ENCODE results near the gene GALM.
"Not testable (repeated sequence)": the region's sequence is repeated elsewhere in the genome, so short reads cannot be mapped to it uniquely, and the experiment has no call there.

The GALM gene

GRCh38 chr2:38634684-38635083, 31.2 kb upstream of the GALM start:
- peak; percentile 76 for DNase-seq (ENCODE audit: low spot score)
- in situ Hi-C loops (cut with MboI; ENCODE audit: low sequenced_read_pairs, unreplicated experiment), result no loop called here
- no peak for TF ChIP-seq CTCF (IDR thresholded peaks at IDR 0.05; ENCODE audit: borderline replicate concordance, control extremely low read depth, extremely low read depth, insufficient read depth, missing control alignments)

GRCh38 chr2:38635139-38635538, 30.8 kb upstream of the GALM start:
- DNase-seq (ENCODE audit: low spot score), result no peak
- in situ Hi-C loops (cut with MboI; ENCODE audit: low sequenced_read_pairs, unreplicated experiment), result no loop called here
- no peak for TF ChIP-seq CTCF (IDR thresholded peaks at IDR 0.05; ENCODE audit: borderline replicate concordance, control extremely low read depth, extremely low read depth, insufficient read depth, missing control alignments)

GRCh38 chr2:38636069-38636468, 29.8 kb upstream of the GALM start:
- no peak for TF ChIP-seq CTCF (IDR thresholded peaks at IDR 0.05; ENCODE audit: borderline replicate concordance, control extremely low read depth, extremely low read depth, insufficient read depth, missing control alignments)
- DNase-seq (ENCODE audit: low spot score), result no peak
- in situ Hi-C loops (cut with MboI; ENCODE audit: low sequenced_read_pairs, unreplicated experiment), result no loop called here

- in situ Hi-C loops (cut with MboI; ENCODE audit: low sequenced_read_pairs, unreplicated experiment); DNase-seq (ENCODE audit: low spot score): not testable (repeated sequence)
These were observed 23.4 kb upstream of the GALM start for GRCh38 chr2:38642373-38643017.

GRCh38 chr2:38643021-38643671, 22.8 kb upstream of the GALM start:
- no peak for TF ChIP-seq CTCF (IDR thresholded peaks at IDR 0.05; ENCODE audit: borderline replicate concordance, control extremely low read depth, extremely low read depth, insufficient read depth, missing control alignments)
- no peak for DNase-seq (ENCODE audit: low spot score)
- in situ Hi-C loops (cut with MboI; ENCODE audit: low sequenced_read_pairs, unreplicated experiment), result no loop called here

GRCh38 chr2:38643683-38644511, 22.0 kb upstream of the GALM start:
- in situ Hi-C loops (cut with MboI; ENCODE audit: low sequenced_read_pairs, unreplicated experiment); DNase-seq (ENCODE audit: low spot score): not testable (repeated sequence)

- TF ChIP-seq CTCF (IDR thresholded peaks at IDR 0.05; ENCODE audit: borderline replicate concordance, control extremely low read depth, extremely low read depth, insufficient read depth, missing control alignments), result no peak
- no peak for DNase-seq (ENCODE audit: low spot score)
- in situ Hi-C loops (cut with MboI; ENCODE audit: low sequenced_read_pairs, unreplicated experiment), result no loop called here
These were observed 17.7 kb upstream of the GALM start for GRCh38 chr2:38648107-38648761.
